Mucosa of rectum (tissue), 2 donors: ENCODE data around the gene NKTR.

ENCODE experiments used
- H3K27ac ChIP-seq, 2 donors: one replicate each; pipeline ENCODE4 v1.7.0; 2013; ENCODE audit warnings: inconsistent platforms in 2 of 2, low read depth in 2 of 2, low read length in 2 of 2
- H3K27me3 ChIP-seq, 2 donors: one replicate each; pipeline ENCODE4 v1.7.0; 2013; ENCODE audit warnings: low read length in 2 of 2; ENCODE audit not compliant: control insufficient read depth in 2 of 2, insufficient read depth in 2 of 2
- H3K36me3 ChIP-seq, 2 donors: one replicate each; pipeline ENCODE4 v1.7.0; 2013; ENCODE audit warnings: low read length in 2 of 2; ENCODE audit not compliant: control insufficient read depth in 2 of 2, insufficient read depth in 2 of 2
- H3K4me1 ChIP-seq, 2 donors: one replicate each; pipeline ENCODE4 v1.7.0; 2013; ENCODE audit warnings: low read length in 2 of 2, mild to moderate bottlenecking in 1 of 2; ENCODE audit not compliant: control insufficient read depth in 2 of 2, insufficient read depth in 2 of 2
- H3K4me3 ChIP-seq, 2 donors: one replicate each; pipeline ENCODE4 v1.7.0; 2013; ENCODE audit warnings: low read length in 2 of 2
- H3K9ac ChIP-seq, 2 donors: one replicate each; pipeline ENCODE4 v1.7.0; 2013; ENCODE audit warnings: low read length in 2 of 2, low read depth in 1 of 2, mild to moderate bottlenecking in 1 of 2
- H3K9me3 ChIP-seq, 2 donors: one replicate each; pipeline ENCODE4 v1.7.0; 2013; ENCODE audit warnings: low read length in 2 of 2; ENCODE audit not compliant: control insufficient read depth in 2 of 2
- donor health status: healthy.
- donor health status: Normal muscosa, but diverticular disease.

Gene NKTR

DNA sequence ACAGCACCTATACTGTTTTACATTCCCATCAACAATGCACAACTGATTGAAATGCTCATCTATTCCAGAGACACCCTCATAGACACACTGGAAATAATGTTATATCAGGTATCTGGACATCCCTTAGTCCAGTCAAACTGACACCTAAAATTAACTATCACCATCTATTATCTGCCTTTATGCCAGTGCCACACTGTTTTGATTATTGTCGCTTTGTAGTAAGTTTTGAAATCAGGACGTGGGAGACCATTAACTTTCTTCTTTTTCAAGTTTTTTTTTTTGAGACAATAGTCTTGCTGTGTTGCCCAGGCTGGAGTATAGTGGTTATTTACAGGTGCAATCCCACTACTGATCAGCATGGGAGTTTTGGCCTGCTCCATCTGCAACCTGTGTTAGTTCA, 75.4 kb downstream of the NKTR start:
- Histone ChIP-seq H3K9me3 (no peaks in the 10 kb centered on the region), H3K9ac (no peak overlapping the region), H3K27me3 (no peaks in the 10 kb centered on the region), H3K36me3 (no peaks in the 10 kb centered on the region), H3K4me1 (no peaks in the 10 kb centered on the region), H3K4me3 (no peak overlapping the region), H3K27ac (no peak overlapping the region)

- no peak overlapping the region for H3K27ac ChIP-seq
- H3K9me3 ChIP-seq = no peaks in the 10 kb centered on the region
- H3K36me3 ChIP-seq = no peaks in the 10 kb centered on the region
- H3K4me1 ChIP-seq = peaks cover 0 to under 1% of the 10 kb centered on the region in 2 donors
- H3K9ac ChIP-seq = no peak overlapping the region
- H3K4me3 ChIP-seq = no peak overlapping the region
- no peaks in the 10 kb centered on the region for H3K27me3 ChIP-seq
Observed at GRCh38 chr3:42678447-42678846, 78.0 kb downstream of the NKTR start.

DNA sequence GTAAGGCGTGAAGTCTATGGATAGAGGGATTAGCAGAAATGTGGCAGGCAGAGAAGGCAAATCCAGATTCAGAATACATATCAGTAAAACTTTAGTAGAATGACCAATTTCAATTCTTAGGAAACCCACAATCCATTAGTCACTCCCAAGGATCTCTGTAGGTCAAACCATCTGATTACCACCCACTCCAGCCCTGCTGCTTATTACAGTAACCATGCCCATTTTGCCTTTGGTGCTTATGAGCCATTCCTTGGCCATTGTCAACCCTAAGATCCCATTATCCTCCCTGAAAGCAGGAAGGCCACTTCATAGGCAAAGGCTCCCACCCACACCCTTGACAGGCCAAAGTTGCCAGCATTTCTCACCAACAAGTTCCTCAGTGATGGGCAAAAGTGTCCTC, 79.8 kb downstream of the NKTR start:
- no peak overlapping the region for H3K4me3 ChIP-seq
- peaks cover 0 to 2% of the 10 kb centered on the region in 2 donors for H3K4me1 ChIP-seq
- no peak overlapping the region for H3K9ac ChIP-seq
- no peaks in the 10 kb centered on the region for H3K9me3 ChIP-seq
- H3K27ac ChIP-seq = no peak overlapping the region
- H3K36me3 ChIP-seq = no peaks in the 10 kb centered on the region
- no peaks in the 10 kb centered on the region for H3K27me3 ChIP-seq

DNA sequence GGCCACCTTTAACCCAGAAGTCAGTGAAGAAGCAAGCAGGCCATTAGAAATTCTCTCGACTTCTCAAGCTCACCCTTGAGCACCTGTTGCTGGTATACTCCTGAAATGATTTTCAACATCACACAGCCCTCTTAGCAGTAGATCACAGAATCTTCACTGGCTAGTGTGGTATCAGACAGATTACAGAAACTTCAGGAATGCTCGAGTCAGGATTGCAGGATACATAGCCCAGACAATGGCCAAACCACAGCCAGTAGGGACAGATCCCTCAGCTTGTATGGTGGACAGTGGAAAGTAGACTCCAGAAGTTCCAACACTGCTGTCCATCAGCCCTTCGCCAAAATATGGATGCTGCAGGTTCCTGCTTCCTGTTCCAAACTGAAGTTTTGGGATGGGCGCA, 80.3 kb downstream of the NKTR start:
- Histone ChIP-seq H3K9ac (no peak overlapping the region), H3K9me3 (no peaks in the 10 kb centered on the region), H3K27me3 (no peaks in the 10 kb centered on the region), H3K4me3 (no peak overlapping the region), H3K36me3 (no peaks in the 10 kb centered on the region), H3K4me1 (peaks cover 0 to 2% of the 10 kb centered on the region in 2 donors), H3K27ac (no peak overlapping the region)

GRCh38 chr3:42681361-42682038, 81.0 kb downstream of the NKTR start:
- no peaks in the 10 kb centered on the region for H3K36me3 ChIP-seq
- no peaks in the 10 kb centered on the region for H3K9me3 ChIP-seq
- H3K27ac ChIP-seq = no peak overlapping the region
- no peaks in the 10 kb centered on the region for H3K27me3 ChIP-seq
- H3K9ac ChIP-seq = no peak overlapping the region
- no peak overlapping the region for H3K4me3 ChIP-seq
- peaks cover 0 to 2% of the 10 kb centered on the region in 2 donors for H3K4me1 ChIP-seq

GRCh38 chr3:42682301-42683070, 82.0 kb downstream of the NKTR start:
- H3K9me3 ChIP-seq = no peaks in the 10 kb centered on the region
- H3K27me3 ChIP-seq = no peaks in the 10 kb centered on the region
- peaks cover 0 to 2% of the 10 kb centered on the region in 2 donors for H3K4me1 ChIP-seq
- H3K36me3 ChIP-seq = no peaks in the 10 kb centered on the region
- no peak overlapping the region for H3K4me3 ChIP-seq
- H3K27ac ChIP-seq = no peak overlapping the region
- H3K9ac ChIP-seq = no peak overlapping the region

DNA sequence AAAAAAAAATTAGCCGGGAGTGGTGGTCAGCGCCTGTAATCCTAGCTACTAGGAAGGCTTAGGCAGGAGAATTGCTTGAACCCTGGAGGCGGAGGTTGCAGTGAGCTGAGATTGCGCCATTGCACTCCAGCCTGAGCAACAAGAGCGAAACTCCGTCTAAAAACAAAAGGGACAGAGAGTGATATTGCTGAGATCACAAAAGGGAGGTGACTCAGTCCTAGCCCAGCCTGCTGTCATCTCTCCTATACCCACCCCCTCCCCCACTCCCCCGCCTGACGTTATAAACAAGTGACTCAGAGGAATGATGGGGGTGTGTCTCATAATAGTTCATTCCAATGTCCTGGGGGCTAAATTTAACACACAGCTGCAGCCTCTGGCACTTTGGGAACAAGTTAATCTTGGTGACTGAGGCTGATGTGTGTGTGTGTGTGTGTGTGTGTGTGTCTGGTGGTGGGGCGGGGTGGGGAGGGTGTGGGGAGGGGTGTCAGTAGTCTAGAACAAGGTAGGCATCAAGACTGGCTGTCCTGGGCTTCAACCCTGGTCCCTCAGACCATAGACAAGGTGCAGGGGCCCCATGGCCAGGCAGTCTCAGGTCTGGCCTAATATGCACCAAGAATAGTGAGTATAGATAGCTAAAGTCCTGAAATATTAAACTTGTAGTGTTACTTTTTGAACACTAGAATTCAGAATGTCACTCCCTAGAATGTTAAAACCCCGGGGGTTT, 83.6 kb downstream of the NKTR start:
- H3K27ac ChIP-seq = no peak overlapping the region

GRCh38 chr3:42684632-42685362, 84.3 kb downstream of the NKTR start:
- Histone ChIP-seq H3K27me3 (no peaks in the 10 kb centered on the region), H3K4me3 (no peak overlapping the region), H3K36me3 (no peaks in the 10 kb centered on the region), H3K9me3 (no peaks in the 10 kb centered on the region), H3K27ac (no peak overlapping the region), H3K9ac (no peak overlapping the region), H3K4me1 (peaks cover 0 to 2% of the 10 kb centered on the region in 2 donors)

More for the DNA sequence above, 83.6 kb downstream of the NKTR start:
- Histone ChIP-seq H3K4me1 (peaks cover 0 to 2% of the 10 kb centered on the region in 2 donors), H3K9me3 (no peaks in the 10 kb centered on the region), H3K36me3 (no peaks in the 10 kb centered on the region), H3K27me3 (no peaks in the 10 kb centered on the region), H3K4me3 (no peak overlapping the region), H3K9ac (no peak overlapping the region)

DNA sequence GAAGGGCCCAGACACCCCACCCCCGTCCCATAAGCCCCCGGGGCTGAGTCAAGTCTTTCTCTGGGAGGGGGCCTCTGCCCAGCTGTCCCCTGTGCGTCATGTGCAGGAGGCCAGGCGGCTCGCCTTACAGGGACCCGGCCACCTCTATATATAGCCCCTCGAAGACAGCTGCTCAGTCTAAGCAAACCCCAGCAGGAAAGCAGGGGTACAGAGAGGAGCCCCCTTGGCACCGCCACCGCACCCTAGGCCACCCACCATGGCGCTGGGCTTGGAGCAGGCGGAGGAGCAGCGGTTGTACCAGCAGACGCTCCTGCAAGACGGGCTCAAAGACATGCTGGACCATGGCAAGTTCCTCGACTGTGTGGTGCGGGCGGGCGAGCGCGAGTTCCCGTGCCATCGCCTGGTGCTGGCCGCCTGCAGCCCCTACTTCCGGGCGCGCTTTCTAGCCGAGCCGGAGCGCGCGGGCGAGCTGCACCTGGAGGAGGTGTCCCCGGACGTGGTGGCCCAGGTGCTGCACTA, 84.9 kb downstream of the NKTR start, which contains the start of gene KLHL40:
Gene KLHL40, plus strand, starts transcription at position 175 of the 519 bp plus-strand sequence. Its CDS starts 82 bp downstream, at position 257.
- no peak within 1 kb of the TSS for H3K9ac ChIP-seq
- H3K9me3 ChIP-seq = no peaks in the 10 kb centered on the region
- no peak within 1 kb of the TSS for H3K27ac ChIP-seq
- no peaks in the 10 kb centered on the region for H3K36me3 ChIP-seq
- H3K4me3 ChIP-seq = no peak within 1 kb of the TSS
- peaks cover 0 to 2% of the 10 kb centered on the region in 2 donors for H3K4me1 ChIP-seq
- no peaks in the 10 kb centered on the region for H3K27me3 ChIP-seq
